ENCODE results near the gene UBE2J2. TPM values are rescaled to one million over a fixed set of nuclear protein-coding genes. Genes with fewer than 3 reads are reported as not detected.

Gene UBE2J2
- total and polyA plus RNA-seq, 2 experiments from 2014 or later = 47.1 to 70.2 TPM

- DNase-seq (ENCODE audit: low spot score) = no peak
Observed at GRCh38 chr1:1230656-1231399, 42.8 kb downstream of the UBE2J2 start.

GRCh38 chr1:1229770-1230169, 43.9 kb downstream of the UBE2J2 start:
- peaks cover 40% of the 10 kb centered on the region for H3K79me2 ChIP-seq (replicated peaks; ENCODE audit: insufficient read depth)
- no peaks in the 10 kb centered on the region for H3K36me3 ChIP-seq (ENCODE audit: insufficient read depth)
- peaks cover 8% of the 10 kb centered on the region for H4K20me1 ChIP-seq (replicated peaks; ENCODE audit: insufficient read depth)
- H3K4me3 ChIP-seq = no peak overlapping the region
- peaks cover 10% of the 10 kb centered on the region; the same call in 1 of the 2 replicates for H3F3A ChIP-seq (replicated peaks; ENCODE audit: low read depth)
- no peaks in the 10 kb centered on the region for H3K9me2 ChIP-seq (ENCODE audit: insufficient read depth)
- Mint-ChIP-seq H3K4me3 (peak overlapping the region; percentile 36; the same call in 2 of the 3 replicates), H3K27ac (peak overlapping the region; percentile 71; the same call in 1 of the 2 replicates), H3K27me3 (ENCODE audit: insufficient read depth, low read depth, poor library complexity) (peaks cover 18% of the 10 kb centered on the region), H3K9me3 (peaks cover 10% of the 10 kb centered on the region), H3K36me3 (ENCODE audit: low read depth) (peaks cover 33% of the 10 kb centered on the region), H3K4me1 (peaks cover 18% of the 10 kb centered on the region)
- no peak overlapping the region for H3K4me2 ChIP-seq
- ATAC-seq = no peak
- no peaks in the 10 kb centered on the region for H3K27me3 ChIP-seq (ENCODE audit: insufficient read depth)
- no peak overlapping the region for H2AFZ ChIP-seq
- peaks cover 6% of the 10 kb centered on the region for H3K4me1 ChIP-seq (ENCODE audit: insufficient read depth)
- DNase-seq (ENCODE audit: low spot score) = no peak
- H3K27ac ChIP-seq (ENCODE audit: low read depth) = no peak overlapping the region
- TF ChIP-seq CREB1 (CRISPR knock-in tag; IDR thresholded peaks at IDR 0.05; ENCODE audit: low read depth) (no peak), ZNF331 (CRISPR knock-in tag; IDR thresholded peaks at IDR 0.05; ENCODE audit: low read depth) (no peak), EZH2phosphoT487 (IDR thresholded peaks at IDR 0.05; ENCODE audit: unreplicated experiment) (no peak), ZNF114 (CRISPR knock-in tag; IDR thresholded peaks at IDR 0.05) (no peak), NANOG (IDR thresholded peaks at IDR 0.05; ENCODE audit: borderline replicate concordance) (no peak), POLR2AphosphoS5 (IDR thresholded peaks at IDR 0.05; ENCODE audit: low read depth) (no peak), CTCF (conservative IDR thresholded peaks at IDR 0.05; ENCODE audit: low read depth in 2 of 2) (no peak), STAT1 (IDR thresholded peaks at IDR 0.05; ENCODE audit: unreplicated experiment) (no peak), ETS1 (IDR thresholded peaks at IDR 0.05) (no peak), JUNB (IDR thresholded peaks at IDR 0.05; ENCODE audit: unreplicated experiment) (no peak), REST (IDR thresholded peaks at IDR 0.05; ENCODE audit: unreplicated experiment) (no peak), EZH2 (IDR thresholded peaks at IDR 0.05; ENCODE audit: low read depth, unreplicated experiment) (no peak)

More at GRCh38 chr1:1230656-1231399, 42.8 kb downstream of the UBE2J2 start:
- TF ChIP-seq ZNF114 (CRISPR knock-in tag; IDR thresholded peaks at IDR 0.05) (no peak), CTCF (conservative IDR thresholded peaks at IDR 0.05; ENCODE audit: low read depth in 2 of 2) (0 out of 4 replicates have a peak, but pooled peaks of 1 of the 2 experiments have one; percentile 12)
- Mint-ChIP-seq H3K9me3 (peaks cover 10% of the 10 kb centered on the region), H3K27ac (peak overlapping the region; percentile 89), H3K4me3 (peak overlapping the region; percentile 94), H3K4me1 (peaks cover 18% of the 10 kb centered on the region), H3K36me3 (ENCODE audit: low read depth) (peaks cover 26% of the 10 kb centered on the region), H3K27me3 (ENCODE audit: insufficient read depth, low read depth, poor library complexity) (peaks cover 15% of the 10 kb centered on the region)
- Histone ChIP-seq H3K36me3 (ENCODE audit: insufficient read depth) (no peaks in the 10 kb centered on the region), H3K27me3 (ENCODE audit: insufficient read depth) (no peaks in the 10 kb centered on the region), H3F3A (replicated peaks; ENCODE audit: low read depth) (peaks cover 10% of the 10 kb centered on the region; the same call in 1 of the 2 replicates), H2AFZ (peak overlapping the region; percentile 52; the same call in 1 of the 2 replicates), H3K9me2 (ENCODE audit: insufficient read depth) (no peaks in the 10 kb centered on the region), H3K4me3 (peak overlapping the region; percentile 93), H4K20me1 (replicated peaks; ENCODE audit: insufficient read depth) (peaks cover 8% of the 10 kb centered on the region), H3K79me2 (replicated peaks; ENCODE audit: insufficient read depth) (peaks cover 40% of the 10 kb centered on the region), H3K4me1 (ENCODE audit: insufficient read depth) (peaks cover 6% of the 10 kb centered on the region), H3K4me2 (peak overlapping the region; percentile 95), H3K27ac (ENCODE audit: low read depth) (0 out of 2 replicates have a peak overlapping the region, but pooled peaks have one; percentile 55)
- ATAC-seq = peak; percentile 10

All from GM23338 (cell line).